ENCODE results near the gene UBR3.

GRCh38 chr2:169980001-169980400 is 152.7 kb downstream of the UBR3 start:
- TF ChIP-seq POLR2A (IDR thresholded peaks at IDR 0.05): no peak
- TF ChIP-seq CTCF (IDR thresholded peaks at IDR 0.05): no peak

All from right lobe of liver (tissue), 4 donors.